Measurements from ENCODE around the gene TEX30.

The TEX30 gene

DNA sequence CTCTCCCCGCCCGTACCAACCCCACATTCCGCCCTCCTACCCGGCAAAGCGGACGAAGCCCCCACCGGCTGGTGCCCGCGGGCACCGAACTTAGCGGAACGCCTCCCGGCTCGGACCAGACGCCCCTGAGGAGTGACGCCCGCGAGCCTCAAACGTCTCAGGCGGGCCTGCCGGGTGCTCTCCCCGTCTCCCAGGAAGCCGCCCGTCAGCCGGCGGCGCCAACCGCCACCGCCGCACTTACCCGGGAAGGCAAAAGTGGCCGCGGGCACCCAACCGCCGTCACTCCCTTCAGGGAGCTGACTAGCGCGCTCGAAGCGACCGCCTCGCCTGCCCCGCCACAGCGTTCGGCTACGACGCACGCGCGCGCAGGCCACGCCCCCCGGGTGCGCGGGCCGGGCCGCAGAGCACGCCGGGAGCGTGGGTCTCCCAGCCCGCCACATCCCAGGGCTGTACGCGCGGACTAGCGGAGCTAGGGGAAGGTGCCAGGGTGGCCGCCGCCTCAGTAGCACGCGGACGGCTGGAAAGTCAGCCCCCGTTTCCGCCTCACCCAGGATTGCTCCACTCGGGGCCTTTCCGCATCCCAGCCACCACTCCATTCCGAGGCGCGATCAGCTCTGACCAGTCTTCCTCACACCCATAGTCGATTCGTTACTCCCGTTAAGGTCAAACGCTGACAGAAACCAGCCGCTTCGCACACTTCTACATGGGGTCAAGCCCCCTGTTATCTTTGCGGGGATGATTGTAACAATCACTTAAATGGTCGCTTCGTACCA lies at the start of gene TEX30:
Gene TEX30 (minus strand): TSS at position 346 of the 773 bp plus-strand sequence. CDS start 3,760 bp downstream, outside the sequence.
- H3K27ac Mint-ChIP-seq = peak within 1 kb of the TSS; percentile 95
- ATAC-seq = peak; percentile 96
- H3K4me1 Mint-ChIP-seq = peaks cover 49% of the 10 kb centered on the region

DNA sequence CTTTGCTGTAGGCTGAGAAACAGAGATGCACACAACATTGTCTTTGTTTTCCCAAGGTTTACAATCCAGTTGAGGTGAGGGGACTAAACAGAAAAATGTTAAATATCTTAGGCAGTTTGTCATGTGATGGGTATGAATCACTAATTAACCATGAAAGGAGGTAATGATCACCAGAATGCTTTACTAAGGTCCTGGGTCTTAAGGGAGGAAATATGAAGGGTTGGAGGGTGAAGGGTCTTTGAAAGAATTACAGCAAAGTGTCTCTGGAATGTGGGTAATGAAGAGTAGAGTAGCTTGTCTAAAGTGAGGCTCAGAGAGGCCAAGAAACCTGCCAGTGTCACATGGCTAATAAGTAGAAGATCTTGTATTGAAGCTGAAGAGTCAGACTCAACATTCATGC lies 44.3 kb upstream of the TEX30 start:
- Mint-ChIP-seq H3K36me3 (peaks cover 68% of the 10 kb centered on the region), H3K27ac (no peak overlapping the region)
- no peak for ATAC-seq

More for the DNA sequence above, at the start of gene TEX30:
- peak within 1 kb of the TSS; percentile 86 for H3K4me3 Mint-ChIP-seq
- H3K36me3 Mint-ChIP-seq = peaks cover 25% of the 10 kb centered on the region
- no peaks in the 10 kb centered on the region for H3K9me3 Mint-ChIP-seq
- DNase-seq (ENCODE audit: low spot score in 2 of 2) = peak; percentile 91 to 92

GRCh38 chr13:102817241-102817640 lies 43.7 kb upstream of the TEX30 start:
- Mint-ChIP-seq H3K9me3 (no peaks in the 10 kb centered on the region), H3K4me3 (no peak overlapping the region), H3K27ac (no peak overlapping the region), H3K36me3 (peaks cover 65% of the 10 kb centered on the region), H3K4me1 (peaks cover 16% of the 10 kb centered on the region)
- ATAC-seq = no peak
- DNase-seq (ENCODE audit: low spot score in 2 of 2) = no peak

More for the DNA sequence above, 44.3 kb upstream of the TEX30 start:
- peaks cover 16% of the 10 kb centered on the region for H3K4me1 Mint-ChIP-seq
- DNase-seq (ENCODE audit: low spot score in 2 of 2) = no peak
- H3K4me3 Mint-ChIP-seq = no peak overlapping the region
- no peaks in the 10 kb centered on the region for H3K9me3 Mint-ChIP-seq

- no peak for ATAC-seq
- H3K4me1 Mint-ChIP-seq = peaks cover 16% of the 10 kb centered on the region
- no peak overlapping the region for H3K4me3 Mint-ChIP-seq
- H3K36me3 Mint-ChIP-seq = peaks cover 65% of the 10 kb centered on the region
- H3K27ac Mint-ChIP-seq = no peak overlapping the region
- H3K9me3 Mint-ChIP-seq = peaks cover 2% of the 10 kb centered on the region
- DNase-seq (ENCODE audit: low spot score in 2 of 2) = no peak
Measured at GRCh38 chr13:102816708-102817107, 43.1 kb upstream of the TEX30 start.

GRCh38 chr13:102815788-102816187 lies 42.2 kb upstream of the TEX30 start:
- ATAC-seq = no peak
- H3K4me1 Mint-ChIP-seq = peaks cover 16% of the 10 kb centered on the region
- no peak for DNase-seq (ENCODE audit: low spot score in 2 of 2)
- no peak overlapping the region for H3K27ac Mint-ChIP-seq
- H3K36me3 Mint-ChIP-seq = peaks cover 68% of the 10 kb centered on the region
- H3K4me3 Mint-ChIP-seq = no peak overlapping the region
- H3K9me3 Mint-ChIP-seq = peaks cover 2% of the 10 kb centered on the region

GRCh38 chr13:102814793-102815192 lies 41.2 kb upstream of the TEX30 start:
- peaks cover 16% of the 10 kb centered on the region for H3K4me1 Mint-ChIP-seq
- DNase-seq (ENCODE audit: low spot score in 2 of 2) = no peak
- H3K4me3 Mint-ChIP-seq = no peak overlapping the region
- H3K36me3 Mint-ChIP-seq = peaks cover 63% of the 10 kb centered on the region
- ATAC-seq = no peak
- H3K9me3 Mint-ChIP-seq = peaks cover 5% of the 10 kb centered on the region
- H3K27ac Mint-ChIP-seq = no peak overlapping the region

- ATAC-seq (no peak), DNase-seq (ENCODE audit: low spot score in 2 of 2) (no peak)
- no peak overlapping the region for H3K4me3 Mint-ChIP-seq
- H3K9me3 Mint-ChIP-seq = peaks cover 5% of the 10 kb centered on the region
- peak overlapping the region; percentile 41 for H3K27ac Mint-ChIP-seq
- H3K4me1 Mint-ChIP-seq = peaks cover 13% of the 10 kb centered on the region
- peaks cover 60% of the 10 kb centered on the region for H3K36me3 Mint-ChIP-seq
Measured at GRCh38 chr13:102814025-102814607, 40.5 kb upstream of the TEX30 start.

DNA sequence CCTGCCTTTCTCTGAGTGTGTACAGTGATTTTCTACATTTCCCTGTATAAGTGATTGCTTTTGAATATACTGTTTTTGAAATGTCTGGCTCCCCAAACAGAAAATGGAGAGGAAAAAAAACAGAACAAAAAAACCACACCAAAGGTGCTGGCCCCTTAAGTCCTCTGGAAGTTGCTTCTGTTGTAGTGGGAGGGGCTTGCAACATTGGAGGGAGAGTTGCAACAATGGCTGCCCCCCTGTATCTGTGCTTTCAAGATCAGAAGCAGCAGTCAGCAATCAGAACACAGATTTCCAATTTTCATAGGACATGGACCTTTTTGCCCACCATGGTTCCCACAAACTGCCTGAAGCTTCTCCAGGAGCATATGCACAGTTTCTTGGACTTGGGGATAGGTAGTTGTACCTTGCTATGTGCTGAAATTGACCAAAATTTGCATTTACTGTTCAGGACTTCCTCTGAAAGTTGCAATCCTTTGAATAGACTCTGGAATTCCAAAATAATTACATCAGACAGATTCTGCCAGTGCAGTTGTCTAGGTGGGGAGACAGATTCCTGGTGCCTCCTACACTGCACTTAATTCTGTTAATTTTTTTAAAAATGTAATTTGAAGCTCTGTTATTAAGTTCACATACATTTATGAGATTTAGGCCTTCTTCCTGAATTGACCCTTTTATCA lies 39.2 kb upstream of the TEX30 start:
- Mint-ChIP-seq H3K4me3 (no peak overlapping the region), H3K4me1 (peaks cover 21% of the 10 kb centered on the region), H3K9me3 (peaks cover 5% of the 10 kb centered on the region), H3K36me3 (peaks cover 62% of the 10 kb centered on the region), H3K27ac (no peak overlapping the region)
- no peak for DNase-seq (ENCODE audit: low spot score in 2 of 2)
- ATAC-seq = no peak

DNA sequence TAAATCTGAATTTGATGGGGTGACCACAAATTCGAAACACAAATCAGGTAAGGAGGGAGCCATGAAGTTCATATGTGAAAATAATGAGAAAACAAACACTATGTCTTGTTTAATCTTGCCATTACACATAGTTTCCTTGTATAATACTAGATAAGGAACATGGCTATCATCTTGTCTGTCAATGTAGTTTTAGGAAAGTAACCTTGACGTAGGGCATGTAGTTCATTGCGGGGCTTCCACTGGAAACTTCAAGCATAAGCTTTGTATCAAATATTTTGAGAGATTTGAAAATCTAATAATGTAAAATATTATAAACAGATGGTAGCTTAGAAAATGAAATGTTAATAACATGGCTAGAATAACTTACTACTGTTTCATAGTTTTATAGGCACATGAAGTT lies 34.1 kb upstream of the TEX30 start:
- H3K4me3 Mint-ChIP-seq = no peak overlapping the region
- no peak for ATAC-seq
- H3K9me3 Mint-ChIP-seq = peaks cover 5% of the 10 kb centered on the region
- H3K27ac Mint-ChIP-seq = no peak overlapping the region
- peaks cover 17% of the 10 kb centered on the region for H3K4me1 Mint-ChIP-seq
- H3K36me3 Mint-ChIP-seq = peaks cover 33% of the 10 kb centered on the region
- no peak for DNase-seq (ENCODE audit: low spot score in 2 of 2)

DNA sequence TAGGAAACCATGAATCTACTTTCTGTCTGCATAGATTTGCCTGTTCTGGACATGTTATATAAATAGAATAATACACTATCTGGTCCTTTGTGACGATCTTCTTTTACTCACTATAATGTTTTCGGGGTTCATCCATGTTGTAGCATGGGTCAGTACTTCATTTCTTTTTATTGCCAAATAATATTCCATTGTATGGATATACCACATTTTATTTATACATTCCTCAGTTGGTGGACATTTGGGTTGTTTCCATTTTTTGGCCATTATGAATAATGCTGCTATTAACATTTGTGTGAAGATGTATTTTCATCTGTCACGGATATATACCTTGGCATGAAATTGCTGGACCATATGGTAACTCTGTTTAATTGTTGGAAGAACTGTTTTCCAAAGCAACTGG lies 32.1 kb upstream of the TEX30 start:
- Mint-ChIP-seq H3K27ac (no peak overlapping the region), H3K9me3 (peaks cover 3% of the 10 kb centered on the region), H3K36me3 (peaks cover 18% of the 10 kb centered on the region), H3K4me1 (peaks cover 26% of the 10 kb centered on the region), H3K4me3 (no peak overlapping the region)
- no peak for DNase-seq (ENCODE audit: low spot score in 2 of 2)
- no peak for ATAC-seq

DNA sequence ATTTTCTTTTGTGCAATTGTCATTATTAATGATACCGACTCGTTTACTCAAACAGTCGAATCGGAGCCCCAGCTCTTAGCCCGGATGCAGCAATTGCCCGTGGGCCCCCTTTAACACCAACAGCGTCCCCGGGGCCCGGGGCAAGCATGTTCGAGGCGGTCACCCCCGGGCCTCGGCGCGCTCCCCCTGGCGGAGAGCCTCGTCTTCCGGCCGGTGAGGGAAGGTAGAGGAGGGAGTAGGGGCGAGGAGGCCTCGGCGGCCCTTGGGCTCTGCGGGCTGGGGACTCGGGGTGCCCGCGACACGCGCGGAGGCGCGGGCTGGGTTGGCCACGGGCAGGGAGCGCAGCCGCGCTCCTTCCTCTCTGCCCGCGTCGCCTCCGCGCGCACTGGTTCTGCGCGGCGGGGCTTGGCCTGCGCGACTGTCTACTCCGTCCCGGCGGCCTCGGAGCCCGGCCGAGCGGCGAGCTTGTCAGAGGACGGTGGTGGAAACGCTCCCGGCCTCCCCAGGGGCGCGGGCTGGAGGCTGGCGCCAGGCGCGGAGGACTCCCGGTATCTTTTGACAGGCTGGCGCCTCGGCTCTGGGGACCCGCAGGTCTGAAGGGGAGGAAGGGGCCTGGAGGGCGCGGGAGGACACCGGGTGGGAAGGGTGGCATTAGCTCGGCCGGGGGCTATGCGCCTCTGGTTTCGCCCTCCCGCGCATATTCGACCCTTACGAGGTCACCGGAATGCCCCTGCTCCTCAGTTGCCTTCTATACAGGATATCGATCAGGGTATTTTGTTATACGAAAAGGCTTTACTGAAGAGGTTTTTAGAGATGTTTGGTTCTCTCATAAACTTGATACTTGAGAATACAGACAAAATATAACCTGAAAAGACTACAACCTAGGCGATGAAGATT lies 26.8 kb upstream of the TEX30 start:
- H3K4me1 Mint-ChIP-seq = peaks cover 20% of the 10 kb centered on the region

DNA sequence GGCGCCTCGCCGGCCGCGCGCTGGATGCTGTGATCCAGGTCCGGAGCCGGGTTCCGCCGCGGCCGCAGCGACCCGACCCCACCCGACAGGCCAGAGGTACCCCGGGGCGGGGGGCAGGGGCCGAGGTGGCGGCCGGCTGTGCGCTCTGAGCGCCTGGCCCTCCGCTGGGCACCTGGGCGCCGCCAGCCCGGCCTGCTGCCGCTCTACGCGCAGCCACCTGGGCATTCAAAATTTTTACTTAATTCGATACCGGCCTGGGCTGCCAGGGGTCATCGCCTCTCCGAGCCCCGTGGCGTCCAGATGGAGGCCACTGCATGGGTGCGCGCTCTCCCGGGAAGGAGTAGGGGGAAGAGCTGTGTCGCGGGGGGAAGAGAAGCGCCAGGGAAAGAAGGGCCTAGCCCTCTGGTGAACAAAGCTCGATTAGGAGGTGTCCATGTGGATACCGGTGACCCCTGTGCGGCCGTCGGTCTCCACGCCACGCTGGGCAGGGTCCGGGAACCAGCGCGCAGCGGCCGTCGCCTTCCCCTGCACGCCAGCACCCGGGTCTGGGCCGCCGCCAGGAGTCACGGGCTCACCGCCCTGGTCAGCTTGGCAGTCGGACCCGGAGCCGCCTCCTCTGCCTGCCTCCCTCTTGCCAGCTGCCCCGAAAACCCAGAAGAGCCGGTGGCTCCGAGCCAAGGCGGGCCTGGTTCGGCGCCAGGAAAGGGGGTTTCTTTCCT lies 26.0 kb upstream of the TEX30 start:
- Mint-ChIP-seq H3K4me1 (peaks cover 20% of the 10 kb centered on the region), H3K36me3 (peaks cover 13% of the 10 kb centered on the region), H3K4me3 (peak overlapping the region; percentile 90), H3K27ac (peak overlapping the region; percentile 65), H3K9me3 (no peaks in the 10 kb centered on the region)
- DNase-seq (ENCODE audit: low spot score in 2 of 2) = peak in 1 of 2 donors; percentile 19
- ATAC-seq = peak; percentile 7

More for the DNA sequence above, 26.8 kb upstream of the TEX30 start:
- Mint-ChIP-seq H3K36me3 (peaks cover 5% of the 10 kb centered on the region), H3K9me3 (no peaks in the 10 kb centered on the region), H3K27ac (peak overlapping the region; percentile 65), H3K4me3 (peak overlapping the region; percentile 90)
- ATAC-seq (peak; percentile 91), DNase-seq (ENCODE audit: low spot score in 2 of 2) (peak; percentile 84 to 92)

DNA sequence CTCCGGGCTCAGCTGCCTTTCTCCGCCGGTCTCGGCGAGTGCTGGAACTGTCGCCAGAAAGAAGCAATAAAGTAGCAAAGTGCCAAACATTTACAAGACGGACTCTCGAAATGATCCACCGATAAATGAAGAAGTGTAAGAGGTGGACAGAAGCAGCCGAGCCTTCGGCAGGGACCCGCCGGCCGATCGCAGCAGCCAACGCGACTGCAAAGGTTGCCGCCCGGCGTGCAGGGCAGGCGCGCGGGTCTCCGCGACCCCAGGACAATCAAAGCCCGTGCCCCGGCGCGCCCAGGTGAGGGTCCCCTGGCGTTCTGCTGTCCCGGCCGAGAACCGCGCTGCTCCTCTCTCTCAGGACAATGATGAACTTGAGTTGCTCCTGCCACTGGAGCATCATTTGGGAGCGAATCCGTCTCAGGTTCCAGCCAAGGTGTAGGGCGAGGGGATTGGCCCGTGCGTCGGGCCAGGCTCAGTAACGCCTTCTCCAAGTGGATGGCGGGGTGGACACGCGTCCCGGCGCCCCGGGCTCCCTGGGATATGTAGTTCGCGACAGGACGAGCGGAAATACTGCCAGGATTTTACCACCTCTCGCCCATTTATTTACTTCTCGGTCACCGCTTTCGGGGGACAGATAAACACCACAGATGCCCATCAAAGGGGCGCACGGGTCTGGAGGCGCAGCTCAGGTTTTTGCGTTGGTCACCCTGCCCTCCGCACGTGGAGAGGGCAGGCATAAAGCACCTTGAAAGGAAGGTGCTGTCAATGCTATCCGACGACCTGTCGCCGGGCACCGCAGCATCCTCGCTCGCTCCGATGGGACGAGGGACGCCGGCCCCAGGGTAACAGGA lies 25.2 kb upstream of the TEX30 start, which contains the start of the genes BIVM and POGLUT2:
Gene BIVM (plus strand): TSS at position 539 of the 845 bp plus-strand sequence. CDS start 8,149 bp downstream, outside the sequence.
Gene POGLUT2 (minus strand): TSS at position 396 of the 845 bp plus-strand sequence. CDS start 306 bp downstream, at position 90.
- DNase-seq (ENCODE audit: low spot score in 2 of 2) = peak; percentile 56 to 86
- peak within 1 kb of the TSS; percentile 65 for H3K27ac Mint-ChIP-seq
- peak; percentile 87 for ATAC-seq
- H3K9me3 Mint-ChIP-seq = no peaks in the 10 kb centered on the region
- H3K36me3 Mint-ChIP-seq = peaks cover 18% of the 10 kb centered on the region
- H3K4me1 Mint-ChIP-seq = peaks cover 19% of the 10 kb centered on the region
- peak within 1 kb of the TSS; percentile 90 for H3K4me3 Mint-ChIP-seq
